ENCODE measurements around the gene FXYD6.
"Not testable (repeated sequence)": the region's sequence is repeated elsewhere in the genome, so short reads cannot be mapped to it uniquely, and the experiment has no call there.

The FXYD6 gene

GRCh38 chr11:117868815-117869561, 7.5 kb downstream of the FXYD6 start:
- no peak for DNase-seq

- DNase-seq: no peak
These were observed 8.4 kb downstream of the FXYD6 start for GRCh38 chr11:117868088-117868487.

- no peak for DNase-seq
These were observed 9.9 kb downstream of the FXYD6 start for GRCh38 chr11:117866526-117866925.

- not testable (repeated sequence) for DNase-seq
These were observed 10.9 kb downstream of the FXYD6 start for GRCh38 chr11:117865546-117865945.

GRCh38 chr11:117863383-117863782, 13.1 kb downstream of the FXYD6 start:
- DNase-seq: no peak

GRCh38 chr11:117862753-117863152, 13.7 kb downstream of the FXYD6 start:
- DNase-seq: no peak

GRCh38 chr11:117862019-117862725, 14.3 kb downstream of the FXYD6 start:
- no peak for DNase-seq

GRCh38 chr11:117861151-117862018, 15.1 kb downstream of the FXYD6 start:
- DNase-seq: no peak

GRCh38 chr11:117860139-117860538, 16.3 kb downstream of the FXYD6 start:
- no peak for DNase-seq

GRCh38 chr11:117859488-117860112, 16.9 kb downstream of the FXYD6 start:
- no peak for DNase-seq

- no peak for DNase-seq
These were observed 17.4 kb downstream of the FXYD6 start for GRCh38 chr11:117859061-117859460.

- no peak for DNase-seq
These were observed 18.6 kb downstream of the FXYD6 start for GRCh38 chr11:117857734-117858414.

GRCh38 chr11:117855912-117856651, 20.4 kb downstream of the FXYD6 start:
- no peak for DNase-seq

GRCh38 chr11:117855186-117855845, 21.1 kb downstream of the FXYD6 start:
- DNase-seq: no peak

- DNase-seq: no peak
These were observed 24.1 kb downstream of the FXYD6 start for GRCh38 chr11:117852309-117852708.

GRCh38 chr11:117851852-117852251, 24.6 kb downstream of the FXYD6 start:
- no peak for DNase-seq

GRCh38 chr11:117851106-117851505, 25.4 kb downstream of the FXYD6 start:
- no peak for DNase-seq

- no peak for DNase-seq
These were observed 26.6 kb downstream of the FXYD6 start for GRCh38 chr11:117849781-117850414.

GRCh38 chr11:117843666-117844484, 32.6 kb downstream of the FXYD6 start:
- DNase-seq: peak; percentile 80

Data from activated naive CD4-positive, alpha-beta T cell treated with anti-CD3 and anti-CD28 coated beads, Interleukin-2, amount 50 U/mL, for 16 hours (primary cell).